Mesothelial cell of epicardium (in vitro differentiated cells): Measurements from ENCODE around the gene MGMT. TPM values are rescaled to one million over a fixed set of nuclear protein-coding genes. Genes with fewer than 3 reads are reported as not detected.

ENCODE experiments used
- DNase-seq, 2 experiments: peaks; one replicate each; pipeline ENCODE4 v3.0.0; 2021; ENCODE audit warnings: low spot score in 2 of 2; ENCODE audit not compliant: unreplicated experiment in 2 of 2
- H3K27ac Mint-ChIP-seq: 2 replicates; pipeline ENCODE4 v1.8.0; 2021; ENCODE audit warnings: mixed read lengths
- H3K27me3 Mint-ChIP-seq: 2 replicates; pipeline ENCODE4 v1.8.0; 2021; ENCODE audit warnings: low read depth, mixed read lengths
- H3K36me3 Mint-ChIP-seq: 2 replicates; pipeline ENCODE4 v1.8.0; 2021; ENCODE audit warnings: mixed read lengths
- H3K4me1 Mint-ChIP-seq: 2 replicates; pipeline ENCODE4 v1.8.0; 2021; ENCODE audit warnings: mixed read lengths
- H3K4me3 Mint-ChIP-seq: 2 replicates; pipeline ENCODE4 v1.8.0; 2021; ENCODE audit warnings: mild to moderate bottlenecking, moderate library complexity, mixed read lengths
- H3K9me3 Mint-ChIP-seq: 2 replicates; pipeline ENCODE4 v1.8.0; 2021; ENCODE audit warnings: mixed read lengths
- total RNA-seq: library from RNA; stranded (reverse); gene quantifications from 3 replicates; pipeline ENCODE4 v1.2.1, GENCODE V29; 2021
- TF ChIP-seq, protein P1 (sequence below): fragments of 200-600 bp; sonication (generic); IDR thresholded peaks from one replicate; pipeline ENCODE4 v1.5.0; 2021; ENCODE audit warnings: antibody characterized with exemption; ENCODE audit not compliant: unreplicated experiment

MGMT gene
- total RNA-seq, 1 donor from 2014 or later: 35.7 TPM

DNA sequence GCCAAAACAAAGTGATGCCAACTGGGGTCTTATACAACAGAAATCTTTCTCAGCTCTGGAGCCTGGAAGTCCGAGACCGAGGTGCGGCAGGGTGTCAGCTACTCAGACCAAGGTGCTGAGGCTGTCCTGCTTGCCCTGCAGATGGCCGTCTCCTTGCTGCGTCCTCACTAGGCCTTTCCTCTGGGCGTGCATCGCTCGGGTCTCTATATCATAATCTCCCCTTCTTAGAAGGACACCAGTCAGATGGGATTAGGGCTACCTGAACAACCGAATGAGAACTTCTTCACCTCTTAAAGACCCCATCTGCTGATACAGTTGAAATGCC lies 252.3 kb downstream of the MGMT start:
- no peak for DNase-seq
- H3K27me3 Mint-ChIP-seq: no peaks in the 10 kb centered on the region
- H3K9me3 Mint-ChIP-seq: peaks cover 28% of the 10 kb centered on the region
- no peak overlapping the region for H3K4me3 Mint-ChIP-seq
- H3K36me3 Mint-ChIP-seq: peaks cover 26% of the 10 kb centered on the region
- no peak overlapping the region for H3K27ac Mint-ChIP-seq
- TF ChIP-seq, protein P1, sequence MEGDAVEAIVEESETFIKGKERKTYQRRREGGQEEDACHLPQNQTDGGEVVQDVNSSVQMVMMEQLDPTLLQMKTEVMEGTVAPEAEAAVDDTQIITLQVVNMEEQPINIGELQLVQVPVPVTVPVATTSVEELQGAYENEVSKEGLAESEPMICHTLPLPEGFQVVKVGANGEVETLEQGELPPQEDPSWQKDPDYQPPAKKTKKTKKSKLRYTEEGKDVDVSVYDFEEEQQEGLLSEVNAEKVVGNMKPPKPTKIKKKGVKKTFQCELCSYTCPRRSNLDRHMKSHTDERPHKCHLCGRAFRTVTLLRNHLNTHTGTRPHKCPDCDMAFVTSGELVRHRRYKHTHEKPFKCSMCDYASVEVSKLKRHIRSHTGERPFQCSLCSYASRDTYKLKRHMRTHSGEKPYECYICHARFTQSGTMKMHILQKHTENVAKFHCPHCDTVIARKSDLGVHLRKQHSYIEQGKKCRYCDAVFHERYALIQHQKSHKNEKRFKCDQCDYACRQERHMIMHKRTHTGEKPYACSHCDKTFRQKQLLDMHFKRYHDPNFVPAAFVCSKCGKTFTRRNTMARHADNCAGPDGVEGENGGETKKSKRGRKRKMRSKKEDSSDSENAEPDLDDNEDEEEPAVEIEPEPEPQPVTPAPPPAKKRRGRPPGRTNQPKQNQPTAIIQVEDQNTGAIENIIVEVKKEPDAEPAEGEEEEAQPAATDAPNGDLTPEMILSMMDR: no peak
- H3K4me1 Mint-ChIP-seq: no peaks in the 10 kb centered on the region

DNA sequence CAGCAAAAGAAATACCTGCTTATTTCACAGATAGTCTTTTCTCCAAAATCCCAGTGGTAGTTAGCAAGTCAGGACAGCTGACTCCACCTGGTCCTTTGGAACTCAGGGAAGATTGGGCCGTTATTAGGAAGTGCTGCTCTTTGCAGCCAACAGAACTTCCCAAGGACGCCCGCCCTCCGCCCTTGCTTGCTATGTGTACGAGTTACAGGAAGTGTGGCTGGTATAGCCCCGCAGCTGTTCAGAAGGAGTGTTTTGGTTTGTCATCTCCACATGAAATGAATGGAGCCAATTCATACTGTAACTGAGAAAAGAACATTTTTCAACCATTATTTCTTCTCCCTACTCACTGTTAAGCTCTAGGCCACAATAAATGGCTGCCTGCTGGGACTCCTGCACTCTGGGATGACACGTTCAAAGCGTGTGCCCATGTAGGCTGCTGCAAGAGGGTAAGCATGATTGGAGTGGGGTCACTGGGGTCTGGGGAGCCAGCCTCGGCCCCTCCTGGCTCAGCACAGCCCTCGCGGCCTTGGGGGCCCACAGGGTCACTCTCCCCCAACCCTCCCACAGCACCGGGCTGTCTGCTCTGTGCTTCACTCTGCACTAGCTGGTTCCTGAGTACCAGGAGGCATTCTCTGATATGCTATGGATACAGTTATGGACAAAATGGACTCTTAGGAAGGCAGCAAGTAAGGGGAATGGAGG lies 253.0 kb downstream of the MGMT start:
- Mint-ChIP-seq H3K4me1 (no peaks in the 10 kb centered on the region), H3K36me3 (peaks cover 30% of the 10 kb centered on the region), H3K27ac (no peak overlapping the region), H3K4me3 (no peak overlapping the region), H3K9me3 (peaks cover 30% of the 10 kb centered on the region), H3K27me3 (no peaks in the 10 kb centered on the region)
- DNase-seq: no peak
- TF ChIP-seq, protein P1: no peak

DNA sequence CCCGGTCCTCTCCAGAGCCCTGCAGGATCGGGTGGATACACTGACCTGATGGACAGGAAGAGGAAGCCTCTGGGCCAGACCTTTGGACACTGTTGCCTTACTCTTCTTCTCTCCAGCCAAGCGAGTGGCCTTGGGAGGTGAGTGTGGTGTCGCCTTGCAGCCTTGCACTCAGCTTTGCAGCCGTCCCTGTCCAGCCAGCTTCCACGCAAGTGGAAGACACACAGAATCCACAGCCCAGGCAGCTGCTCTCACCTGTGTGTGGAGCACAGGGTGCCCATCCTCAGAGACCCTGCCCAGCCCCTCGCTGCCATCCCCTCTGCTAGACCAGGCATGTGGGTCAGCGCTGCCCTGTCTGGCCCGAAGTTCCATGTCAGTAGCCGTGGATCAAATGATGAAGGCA lies 258.0 kb downstream of the MGMT start:
- Mint-ChIP-seq H3K4me3 (no peak overlapping the region), H3K4me1 (no peaks in the 10 kb centered on the region), H3K9me3 (peaks cover 41% of the 10 kb centered on the region), H3K27me3 (no peaks in the 10 kb centered on the region), H3K36me3 (peaks cover 57% of the 10 kb centered on the region), H3K27ac (no peak overlapping the region)
- DNase-seq: no peak
- TF ChIP-seq, protein P1: no peak

DNA sequence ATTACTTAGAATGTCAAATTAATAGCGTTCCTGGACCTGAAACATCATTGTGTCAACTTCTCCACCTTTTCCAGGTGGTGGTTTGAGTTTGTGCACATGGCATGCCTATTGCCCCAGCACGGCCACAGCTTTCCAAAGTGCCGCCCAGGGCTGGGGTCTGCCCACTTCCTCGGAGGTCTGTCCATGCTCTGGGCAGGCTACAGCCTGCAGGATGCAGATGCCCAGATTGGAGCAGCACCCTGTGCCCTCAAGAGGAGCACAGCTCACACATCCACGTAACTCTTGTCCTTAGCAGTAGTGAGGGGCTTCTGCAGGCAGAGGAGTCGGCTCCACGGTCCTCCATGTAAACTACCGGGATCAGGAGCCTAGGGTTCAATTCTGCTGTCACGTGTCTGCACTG lies 258.4 kb downstream of the MGMT start:
- H3K4me1 Mint-ChIP-seq: no peaks in the 10 kb centered on the region
- H3K27ac Mint-ChIP-seq: no peak overlapping the region

DNA sequence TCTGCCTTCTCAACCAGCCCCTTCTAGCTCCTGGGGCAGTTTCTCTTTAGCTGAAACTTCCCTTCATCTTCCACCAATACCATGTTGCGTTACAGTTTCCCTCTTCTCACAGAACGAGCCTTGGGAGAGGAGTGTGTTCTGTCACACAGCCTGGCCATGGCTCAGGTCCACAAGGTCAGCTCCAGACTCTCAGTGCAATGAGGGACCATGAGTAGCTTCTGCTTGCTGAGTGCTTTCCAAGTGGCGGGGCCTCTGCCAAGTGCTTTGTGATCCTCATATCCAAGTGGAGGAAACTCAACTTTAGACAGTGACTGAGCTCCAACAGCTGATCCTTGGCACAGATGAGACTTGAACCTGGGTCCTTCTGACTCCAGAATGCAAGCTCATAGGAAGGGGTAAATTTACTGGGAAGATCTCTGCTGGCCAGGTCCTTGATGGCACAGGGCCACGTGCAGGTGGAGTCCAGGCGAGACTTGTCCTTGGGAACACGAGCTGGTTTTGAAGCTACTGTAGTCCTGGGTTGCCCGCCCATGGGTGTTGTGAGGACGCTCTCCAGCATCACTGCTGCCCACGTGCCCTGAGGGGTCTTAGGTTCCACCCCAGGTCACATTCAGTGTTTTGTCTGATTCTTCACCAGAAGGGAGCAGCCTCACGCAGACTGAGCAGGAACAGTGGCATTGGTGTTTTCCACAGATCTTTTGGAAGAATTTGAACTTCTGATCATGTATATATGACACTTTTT lies 259.0 kb downstream of the MGMT start:
- Mint-ChIP-seq H3K36me3 (peaks cover 50% of the 10 kb centered on the region), H3K9me3 (peaks cover 34% of the 10 kb centered on the region), H3K27me3 (no peaks in the 10 kb centered on the region), H3K27ac (no peak overlapping the region), H3K4me1 (no peaks in the 10 kb centered on the region), H3K4me3 (no peak overlapping the region)
- TF ChIP-seq, protein P1: no peak
- no peak for DNase-seq

More for the DNA sequence above, 258.4 kb downstream of the MGMT start:
- no peak for DNase-seq
- TF ChIP-seq, protein P1: no peak
- H3K27me3 Mint-ChIP-seq: no peaks in the 10 kb centered on the region
- H3K9me3 Mint-ChIP-seq: peaks cover 40% of the 10 kb centered on the region
- H3K4me3 Mint-ChIP-seq: no peak overlapping the region
- peaks cover 55% of the 10 kb centered on the region for H3K36me3 Mint-ChIP-seq
